Liver (tissue), 3 donors: ENCODE measurements around the gene CGGBP1.

Experiments
- CTCF ChIP-seq: fragments of 150-350 bp; IDR thresholded peaks from 2 replicates; pipeline ENCODE4 v1.5.1; 2017; ENCODE audit warnings: improper control_type of control experiment, low read depth, low read length; ENCODE audit not compliant: missing input control
- GABPA ChIP-seq, 2 donors: IDR thresholded peaks in 1 of 2; conservative IDR thresholded peaks in 1 of 2; 2 replicates each; pipeline ENCODE4 v1.6.1; 2016; ENCODE audit warnings: antibody characterized with exemption in 2 of 2, mild to moderate bottlenecking in 1 of 2, moderate library complexity in 1 of 2
- MAX ChIP-seq: IDR thresholded peaks from 2 replicates; pipeline ENCODE4 v1.6.1; 2016; ENCODE audit warnings: antibody characterized with exemption
- TF ChIP-seq, protein P1 (sequence below): IDR thresholded peaks from 2 replicates; pipeline ENCODE4 v1.6.1; 2016; ENCODE audit warnings: antibody characterized with exemption, mild to moderate bottlenecking
- donor health status: healthy.
- donor health status: healthy.

GRCh38 chr3:88058306-88058580, 562 bp downstream of the CGGBP1 start:
- no peak for TF ChIP-seq CTCF
- TF ChIP-seq, protein P1, sequence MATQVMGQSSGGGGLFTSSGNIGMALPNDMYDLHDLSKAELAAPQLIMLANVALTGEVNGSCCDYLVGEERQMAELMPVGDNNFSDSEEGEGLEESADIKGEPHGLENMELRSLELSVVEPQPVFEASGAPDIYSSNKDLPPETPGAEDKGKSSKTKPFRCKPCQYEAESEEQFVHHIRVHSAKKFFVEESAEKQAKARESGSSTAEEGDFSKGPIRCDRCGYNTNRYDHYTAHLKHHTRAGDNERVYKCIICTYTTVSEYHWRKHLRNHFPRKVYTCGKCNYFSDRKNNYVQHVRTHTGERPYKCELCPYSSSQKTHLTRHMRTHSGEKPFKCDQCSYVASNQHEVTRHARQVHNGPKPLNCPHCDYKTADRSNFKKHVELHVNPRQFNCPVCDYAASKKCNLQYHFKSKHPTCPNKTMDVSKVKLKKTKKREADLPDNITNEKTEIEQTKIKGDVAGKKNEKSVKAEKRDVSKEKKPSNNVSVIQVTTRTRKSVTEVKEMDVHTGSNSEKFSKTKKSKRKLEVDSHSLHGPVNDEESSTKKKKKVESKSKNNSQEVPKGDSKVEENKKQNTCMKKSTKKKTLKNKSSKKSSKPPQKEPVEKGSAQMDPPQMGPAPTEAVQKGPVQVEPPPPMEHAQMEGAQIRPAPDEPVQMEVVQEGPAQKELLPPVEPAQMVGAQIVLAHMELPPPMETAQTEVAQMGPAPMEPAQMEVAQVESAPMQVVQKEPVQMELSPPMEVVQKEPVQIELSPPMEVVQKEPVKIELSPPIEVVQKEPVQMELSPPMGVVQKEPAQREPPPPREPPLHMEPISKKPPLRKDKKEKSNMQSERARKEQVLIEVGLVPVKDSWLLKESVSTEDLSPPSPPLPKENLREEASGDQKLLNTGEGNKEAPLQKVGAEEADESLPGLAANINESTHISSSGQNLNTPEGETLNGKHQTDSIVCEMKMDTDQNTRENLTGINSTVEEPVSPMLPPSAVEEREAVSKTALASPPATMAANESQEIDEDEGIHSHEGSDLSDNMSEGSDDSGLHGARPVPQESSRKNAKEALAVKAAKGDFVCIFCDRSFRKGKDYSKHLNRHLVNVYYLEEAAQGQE, result no peak
- TF ChIP-seq GABPA (IDR thresholded peaks at IDR 0.05 in 1 of 2, conservative IDR thresholded peaks at IDR 0.05 in 1 of 2), result no peak
- no peak for TF ChIP-seq MAX
